H9 (cell line): ENCODE measurements around the gene PSMD1. TPM values are rescaled to one million over a fixed set of nuclear protein-coding genes. Genes with fewer than 3 reads are reported as not detected.

Source experiments
- DNase-seq: peaks from one replicate; pipeline ENCODE4 v3.0.0-alpha.2; 2017
- H2AFZ ChIP-seq: one replicate; pipeline ENCODE4 v1.6.1; 2013; ENCODE audit warnings: mild to moderate bottlenecking, low read length, control low read depth, moderate library complexity
- H2AK5ac ChIP-seq: 2 replicates; pipeline ENCODE4 v1.6.1; 2013; ENCODE audit warnings: low read length, control low read depth, mixed read lengths; ENCODE audit not compliant: insufficient read length
- H2BK120ac ChIP-seq: one replicate; pipeline ENCODE4 v1.6.1; 2013; ENCODE audit warnings: low read depth, mild to moderate bottlenecking, low read length, control low read depth, inconsistent platforms; ENCODE audit not compliant: poor library complexity, severe bottlenecking
- H2BK12ac ChIP-seq: 2 replicates; pipeline ENCODE4 v1.6.1; 2013; ENCODE audit warnings: low read length, control low read depth, mixed read lengths, low read depth; ENCODE audit not compliant: insufficient read length
- H2BK15ac ChIP-seq: 2 replicates; pipeline ENCODE4 v1.6.1; 2013; ENCODE audit warnings: low read depth, low read length, control low read depth
- H2BK20ac ChIP-seq: one replicate; pipeline ENCODE4 v1.6.1; 2013; ENCODE audit warnings: low read depth, mild to moderate bottlenecking, low read length, control low read depth, inconsistent platforms; ENCODE audit not compliant: poor library complexity, severe bottlenecking
- H2BK5ac ChIP-seq: 2 replicates; pipeline ENCODE4 v1.6.1; 2013; ENCODE audit warnings: low read length, control low read depth, mixed read lengths; ENCODE audit not compliant: insufficient read length
- H3K14ac ChIP-seq: 2 replicates; pipeline ENCODE4 v1.6.1; 2013; ENCODE audit warnings: low read length, control low read depth; ENCODE audit not compliant: insufficient read depth
- H3K18ac ChIP-seq: 2 replicates; pipeline ENCODE4 v1.6.1; 2013; ENCODE audit warnings: low read depth, mild to moderate bottlenecking, mixed read lengths, low read length, control low read depth; ENCODE audit not compliant: insufficient read length
- H3K23ac ChIP-seq: 2 replicates; pipeline ENCODE4 v1.6.1; 2013; ENCODE audit warnings: low read length, control low read depth, mixed read lengths, low read depth; ENCODE audit not compliant: insufficient read length
- H3K23me2 ChIP-seq: 2 replicates; pipeline ENCODE4 v1.6.1; 2013; ENCODE audit warnings: low read depth, mild to moderate bottlenecking, mixed read lengths, low read length, control low read depth; ENCODE audit not compliant: insufficient read length, poor library complexity, severe bottlenecking
- H3K27ac ChIP-seq: 2 replicates; pipeline ENCODE4 v1.5.1; 2013; ENCODE audit warnings: low read length, control low read depth, mixed read lengths, low read depth; ENCODE audit not compliant: insufficient read length
- H3K27me3 ChIP-seq: 2 replicates; pipeline ENCODE4 v1.6.1; 2013; ENCODE audit warnings: low read length, control low read depth, inconsistent platforms; ENCODE audit not compliant: insufficient read depth
- H3K4ac ChIP-seq: 2 replicates; pipeline ENCODE4 v1.6.1; 2013; ENCODE audit warnings: low read depth, mild to moderate bottlenecking, control low read depth, inconsistent platforms, low read length, moderate library complexity
- H3K4me1 ChIP-seq: 2 replicates; pipeline ENCODE4 v1.6.1; 2013; ENCODE audit warnings: low read length, control low read depth, inconsistent platforms; ENCODE audit not compliant: insufficient read depth
- H3K4me2 ChIP-seq: 2 replicates; pipeline ENCODE4 v1.6.1; 2013; ENCODE audit warnings: low read length, control low read depth, mixed read lengths; ENCODE audit not compliant: insufficient read length, insufficient read depth
- H3K56ac ChIP-seq: 2 replicates; pipeline ENCODE4 v1.6.1; 2013; ENCODE audit warnings: low read depth, mild to moderate bottlenecking, mixed read lengths, low read length, control low read depth; ENCODE audit not compliant: insufficient read length
- H3K79me1 ChIP-seq: 2 replicates; pipeline ENCODE4 v1.6.1; 2013; ENCODE audit warnings: low read depth, mild to moderate bottlenecking, moderate library complexity, low read length, control low read depth, inconsistent platforms; ENCODE audit not compliant: insufficient read depth, poor library complexity, severe bottlenecking
- H3K79me2 ChIP-seq: 2 replicates; pipeline ENCODE4 v1.6.1; 2013; ENCODE audit warnings: low read length, control low read depth, inconsistent platforms; ENCODE audit not compliant: insufficient read depth
- H3K9ac ChIP-seq: 2 replicates; pipeline ENCODE4 v1.6.1; 2013; ENCODE audit warnings: low read length, control low read depth, mixed read lengths; ENCODE audit not compliant: insufficient read length; ENCODE audit errors: extremely low read depth
- H3K9me3 ChIP-seq: one replicate; pipeline ENCODE4 v1.6.1; 2013; ENCODE audit warnings: low read depth, low read length, inconsistent platforms; ENCODE audit not compliant: control insufficient read depth
- H3T11ph ChIP-seq: one replicate; pipeline ENCODE4 v1.6.1; 2013; ENCODE audit warnings: mild to moderate bottlenecking, low read length, control low read depth, inconsistent platforms
- H4K20me1 ChIP-seq: one replicate; pipeline ENCODE4 v1.6.1; 2013; ENCODE audit not compliant: control insufficient read depth, insufficient read length, insufficient read depth
- H4K5ac ChIP-seq: 2 replicates; pipeline ENCODE4 v1.6.1; 2013; ENCODE audit warnings: low read depth, mild to moderate bottlenecking, mixed read lengths, low read length, control low read depth; ENCODE audit not compliant: insufficient read length
- H4K8ac ChIP-seq: replicated peaks from 2 replicates; pipeline ENCODE4 v1.6.1; 2013; ENCODE audit warnings: low read length, control low read depth, mixed read lengths, low read depth; ENCODE audit not compliant: insufficient read length
- H4K91ac ChIP-seq: 2 replicates; pipeline ENCODE4 v1.6.1; 2013; ENCODE audit warnings: low read depth, mild to moderate bottlenecking, moderate library complexity, mixed read lengths, low read length, control low read depth; ENCODE audit not compliant: insufficient read length
- H3K27ac Mint-ChIP-seq, 3 experiments: 2 replicates in 2 of 3; 3 replicates in 1 of 3; pipeline ENCODE4 v1.8.0; 2020 to 2021; ENCODE audit warnings: mixed read lengths in 3 of 3, mild to moderate bottlenecking in 1 of 3, moderate library complexity in 1 of 3
- H3K27me3 Mint-ChIP-seq: 2 replicates; pipeline ENCODE4 v1.8.0; 2021; ENCODE audit warnings: low read depth, mild to moderate bottlenecking, moderate library complexity, mixed read lengths
- H3K36me3 Mint-ChIP-seq, 3 experiments: 2 replicates in 2 of 3; 3 replicates in 1 of 3; pipeline ENCODE4 v1.8.0; 2020 to 2021; ENCODE audit warnings: low read depth in 3 of 3, mixed read lengths in 3 of 3; ENCODE audit not compliant: insufficient read depth in 1 of 3
- H3K4me1 Mint-ChIP-seq, 2 experiments: 2 replicates each; pipeline ENCODE4 v1.8.0; 2020; ENCODE audit warnings: mixed read lengths in 2 of 2
- H3K4me3 Mint-ChIP-seq, 2 experiments: 2 replicates in 1 of 2; 3 replicates in 1 of 2; pipeline ENCODE4 v1.8.0; 2020 to 2021; ENCODE audit warnings: mild to moderate bottlenecking in 2 of 2, mixed read lengths in 2 of 2, moderate library complexity in 1 of 2
- H3K9me3 Mint-ChIP-seq, 2 experiments: 2 replicates in 1 of 2; 3 replicates in 1 of 2; pipeline ENCODE4 v1.8.0; 2020; ENCODE audit warnings: mild to moderate bottlenecking in 2 of 2, mixed read lengths in 2 of 2, moderate library complexity in 1 of 2
- WGBS: extraction: QIAGEN DNeasy Blood & Tissue Kit; methylation state at CpG from one replicate; pipeline ENCODE4 v1.1.7; 2013; ENCODE audit warnings: missing lambda C conversion rate, low lambda C conversion rate, mixed read lengths; ENCODE audit not compliant: insufficient read length; ENCODE audit errors: extremely low coverage; 5-methylcytosine and 5-hydroxymethylcytosine counted together
- total RNA-seq: library from RNA; stranded (reverse); gene quantifications from 2 replicates; pipeline ENCODE4 v1.2.1, GENCODE V29; 2021
- TF ChIP-seq, protein P1 (sequence below): fragments of 200-600 bp; sonication (generic); conservative IDR thresholded peaks from 3 replicates; pipeline ENCODE4 v1.8.0; 2021; ENCODE audit warnings: antibody characterized with exemption, mild to moderate bottlenecking

Gene PSMD1
- total RNA-seq, 1 experiment from 2014 or later, result 166 TPM

- Histone ChIP-seq H3K4me1 (no peaks in the 10 kb centered on the region), H3K4ac (no peak overlapping the region), H2AFZ (no peak overlapping the region), H3K23ac (no peak overlapping the region), H3K4me2 (no peak overlapping the region), H2BK20ac (no peak overlapping the region), H2AK5ac (no peak overlapping the region), H2BK120ac (no peak overlapping the region), H3K79me2 (no peaks in the 10 kb centered on the region), H3K9me3 (no peaks in the 10 kb centered on the region), H4K5ac (no peak overlapping the region), H3K14ac (no peak overlapping the region), H2BK5ac (no peak overlapping the region), H4K20me1 (no peaks in the 10 kb centered on the region), H3K23me2 (no peaks in the 10 kb centered on the region), H3K18ac (no peak overlapping the region), H3K27me3 (no peaks in the 10 kb centered on the region), H3T11ph (no peak overlapping the region), H4K8ac (no peak overlapping the region), H3K56ac (no peak overlapping the region), H3K27ac (no peak overlapping the region), H3K9ac (no peak overlapping the region), H3K79me1 (no peaks in the 10 kb centered on the region), H2BK12ac (no peak overlapping the region), H2BK15ac (no peak overlapping the region), H4K91ac (no peak overlapping the region)
- Mint-ChIP-seq H3K27me3 (no peaks in the 10 kb centered on the region), H3K4me3 (no peak overlapping the region), H3K9me3 (no peaks in the 10 kb centered on the region), H3K27ac (no peak overlapping the region), H3K4me1 (peaks cover 0 to 9% of the 10 kb centered on the region in 2 experiments; a peak in 2 of 4 replicates), H3K36me3 (peaks cover 26 to 65% (median 52%) of the 10 kb centered on the region in 3 experiments; a peak in 6 of 7 replicates)
- no CpG with 5 or more reads among the region's 3 CpGs for WGBS
- TF ChIP-seq, protein P1, sequence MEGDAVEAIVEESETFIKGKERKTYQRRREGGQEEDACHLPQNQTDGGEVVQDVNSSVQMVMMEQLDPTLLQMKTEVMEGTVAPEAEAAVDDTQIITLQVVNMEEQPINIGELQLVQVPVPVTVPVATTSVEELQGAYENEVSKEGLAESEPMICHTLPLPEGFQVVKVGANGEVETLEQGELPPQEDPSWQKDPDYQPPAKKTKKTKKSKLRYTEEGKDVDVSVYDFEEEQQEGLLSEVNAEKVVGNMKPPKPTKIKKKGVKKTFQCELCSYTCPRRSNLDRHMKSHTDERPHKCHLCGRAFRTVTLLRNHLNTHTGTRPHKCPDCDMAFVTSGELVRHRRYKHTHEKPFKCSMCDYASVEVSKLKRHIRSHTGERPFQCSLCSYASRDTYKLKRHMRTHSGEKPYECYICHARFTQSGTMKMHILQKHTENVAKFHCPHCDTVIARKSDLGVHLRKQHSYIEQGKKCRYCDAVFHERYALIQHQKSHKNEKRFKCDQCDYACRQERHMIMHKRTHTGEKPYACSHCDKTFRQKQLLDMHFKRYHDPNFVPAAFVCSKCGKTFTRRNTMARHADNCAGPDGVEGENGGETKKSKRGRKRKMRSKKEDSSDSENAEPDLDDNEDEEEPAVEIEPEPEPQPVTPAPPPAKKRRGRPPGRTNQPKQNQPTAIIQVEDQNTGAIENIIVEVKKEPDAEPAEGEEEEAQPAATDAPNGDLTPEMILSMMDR, result no peak
- DNase-seq, result no peak
Observed at GRCh38 chr2:231169488-231169887, 112.8 kb downstream of the PSMD1 start.
